ENCODE measurements around the gene SPATA9.
"Not testable (repeated sequence)": the region's sequence is repeated elsewhere in the genome, so short reads cannot be mapped to it uniquely, and the experiment has no call there.

The SPATA9 gene

GRCh38 chr5:95646569-95647431, 36.0 kb downstream of the SPATA9 start, which contains the start of gene RFESD:
Gene RFESD, plus strand, starts transcription at chr5:95646777. Its CDS starts 5,495 bp downstream, at chr5:95652272.
- peak; percentile 70 to 98 (median 93) for DNase-seq

GRCh38 chr5:95646226-95646568, 36.6 kb downstream of the SPATA9 start:
- peak in 2 of 56 donors; percentile 41 to 42 for DNase-seq

- peak in 21 of 56 donors; percentile 1 to 55 (median 12) for DNase-seq
Observed at GRCh38 chr5:95644351-95645042, 38.3 kb downstream of the SPATA9 start.

GRCh38 chr5:95643152-95643551, 39.6 kb downstream of the SPATA9 start:
- no peak for DNase-seq

GRCh38 chr5:95641741-95642220, 41.0 kb downstream of the SPATA9 start:
- no peak for DNase-seq

- DNase-seq = no peak
Observed at GRCh38 chr5:95638632-95639031, 44.2 kb downstream of the SPATA9 start.

- no peak for DNase-seq
Observed at GRCh38 chr5:95634081-95634480, 48.7 kb downstream of the SPATA9 start.

GRCh38 chr5:95633671-95634070, 49.1 kb downstream of the SPATA9 start:
- DNase-seq = no peak

GRCh38 chr5:95632942-95633341, 49.8 kb downstream of the SPATA9 start:
- not testable (repeated sequence) for DNase-seq

- DNase-seq = no peak
Observed at GRCh38 chr5:95631991-95632675, 50.7 kb downstream of the SPATA9 start.

GRCh38 chr5:95631255-95631958, 51.4 kb downstream of the SPATA9 start:
- DNase-seq = no peak

GRCh38 chr5:95630394-95630917, 52.3 kb downstream of the SPATA9 start:
- DNase-seq = no peak

GRCh38 chr5:95628933-95629332, 53.9 kb downstream of the SPATA9 start:
- no peak for DNase-seq

GRCh38 chr5:95627971-95628810, 54.6 kb downstream of the SPATA9 start:
- no peak for DNase-seq

- DNase-seq = no peak
Observed at GRCh38 chr5:95626701-95627100, 56.1 kb downstream of the SPATA9 start.

GRCh38 chr5:95624368-95624767, 58.4 kb downstream of the SPATA9 start:
- DNase-seq = no peak

GRCh38 chr5:95623706-95624105, 59.1 kb downstream of the SPATA9 start:
- DNase-seq = no peak

- no peak for DNase-seq
Observed at GRCh38 chr5:95621839-95622629, 60.8 kb downstream of the SPATA9 start.

All from amygdala (tissue), 56 donors.